GM18498 (cell line): ENCODE data around the gene PAK4.

Experiments
- ATAC-seq: cut with Tn5 transposase; IDR thresholded peaks from one replicate; pipeline ENCODE4 v1.9.1; 2021; ENCODE audit warnings: mild to moderate bottlenecking, moderate library complexity; ENCODE audit not compliant: unreplicated experiment

Gene PAK4

DNA sequence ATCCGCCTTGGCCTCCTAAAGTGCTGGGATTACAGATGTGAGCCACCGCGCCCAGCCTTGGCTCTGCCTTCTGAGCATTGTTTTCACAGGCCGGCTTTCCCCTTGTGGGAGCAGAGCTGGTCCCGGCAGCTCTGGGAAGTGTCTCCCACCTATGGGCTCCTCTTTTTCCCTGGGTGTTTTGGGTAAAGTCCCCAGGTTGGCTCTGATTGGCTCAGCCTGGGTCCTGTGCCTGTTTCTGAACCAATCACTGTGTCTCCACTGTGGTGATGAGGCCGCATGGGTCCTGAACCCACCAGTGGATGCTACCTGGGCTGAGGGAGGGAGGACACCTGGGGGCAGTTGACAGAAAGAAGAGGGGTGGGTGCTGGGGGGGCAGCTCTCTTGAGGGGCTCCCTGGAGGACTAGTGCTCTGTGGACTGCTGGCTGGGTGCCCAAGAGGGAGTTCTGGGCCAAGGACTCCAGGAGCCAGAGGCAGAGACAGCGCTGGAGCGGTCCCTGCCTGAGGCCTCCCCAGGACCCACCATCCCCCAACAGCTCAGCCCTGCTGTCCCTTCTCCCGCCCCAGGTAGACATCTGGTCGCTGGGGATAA, 51.6 kb downstream of the PAK4 start:
- no peak for ATAC-seq

GRCh38 chr19:39177736-39178135, 52.1 kb downstream of the PAK4 start:
- ATAC-seq, result no peak

- ATAC-seq, result no peak
Measured at GRCh38 chr19:39178296-39179006, 52.9 kb downstream of the PAK4 start.

- no peak for ATAC-seq
Measured at GRCh38 chr19:39179754-39180153, 54.2 kb downstream of the PAK4 start.

GRCh38 chr19:39180749-39181148, 55.2 kb downstream of the PAK4 start:
- no peak for ATAC-seq

DNA sequence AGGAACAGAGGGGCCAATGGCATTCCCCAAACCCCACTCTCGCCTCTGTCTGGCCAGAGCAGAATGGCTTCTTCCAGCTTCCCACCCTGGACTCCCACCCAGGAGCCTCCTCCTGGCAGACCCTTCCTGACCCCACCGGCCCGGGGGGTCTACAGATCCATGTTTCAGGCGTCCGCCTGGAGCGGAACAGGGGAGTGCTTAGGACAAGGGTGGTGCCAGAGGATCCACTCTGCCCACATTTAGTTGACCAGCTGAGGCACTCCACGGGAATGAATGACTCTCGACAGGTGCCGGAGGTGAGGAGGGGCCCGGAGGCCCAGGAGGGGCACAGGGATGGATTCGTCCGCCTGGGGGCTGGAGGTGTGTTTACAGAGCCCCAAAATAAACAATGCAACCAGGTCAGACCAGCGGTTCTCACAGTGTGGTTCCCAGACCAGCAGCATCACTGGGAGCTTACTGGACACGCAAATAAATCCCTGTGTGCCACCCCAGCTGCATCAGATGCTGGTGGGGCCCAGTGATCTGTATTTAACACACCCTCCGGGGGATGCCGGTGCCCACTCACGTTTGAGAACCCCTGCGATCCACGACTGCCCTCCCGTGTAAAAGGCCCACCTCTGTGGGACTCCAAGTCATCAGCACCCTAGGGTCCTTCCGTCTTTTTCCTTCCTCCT, 56.1 kb downstream of the PAK4 start:
- ATAC-seq, result no peak

DNA sequence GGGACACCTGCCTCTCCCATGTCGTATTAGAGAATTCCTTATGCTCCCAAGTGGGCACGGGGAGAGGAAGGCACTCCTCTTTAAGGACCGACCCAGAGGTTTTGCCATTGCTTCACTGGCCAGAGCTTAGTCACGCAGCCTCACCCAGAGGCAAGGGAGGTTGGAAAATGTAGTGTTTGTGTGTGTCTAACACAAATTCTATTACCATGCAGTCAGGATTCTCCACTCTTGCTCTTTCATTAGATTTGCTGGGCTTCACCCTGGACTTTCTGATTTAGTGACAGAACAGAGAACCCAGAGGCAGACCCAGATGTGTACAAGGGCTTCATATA, 56.6 kb downstream of the PAK4 start:
- no peak for ATAC-seq

GRCh38 chr19:39183104-39183503, 57.5 kb downstream of the PAK4 start:
- ATAC-seq, result no peak

GRCh38 chr19:39186391-39186790, 60.8 kb downstream of the PAK4 start:
- ATAC-seq, result no peak

GRCh38 chr19:39187552-39187943, 62.0 kb downstream of the PAK4 start:
- ATAC-seq, result no peak

DNA sequence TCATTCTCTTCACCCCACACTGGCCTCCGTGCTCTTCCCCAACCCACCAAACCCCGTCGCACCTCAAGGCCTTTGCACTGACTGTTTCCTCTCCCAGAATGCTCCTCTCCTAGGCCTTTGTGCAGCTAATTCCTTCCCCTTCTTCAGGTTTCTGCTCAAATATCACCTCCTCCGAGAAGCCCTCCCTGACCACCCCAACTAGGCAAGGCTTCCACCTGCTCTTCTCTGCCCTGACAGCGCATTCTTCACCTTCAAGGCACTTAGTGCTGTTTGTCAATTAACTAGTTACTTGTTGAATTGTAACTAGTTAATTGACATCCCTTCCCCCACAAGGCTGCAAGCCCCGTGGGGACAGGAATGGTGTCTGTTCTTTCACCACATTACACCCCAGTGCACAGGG, 63.4 kb downstream of the PAK4 start:
- ATAC-seq, result no peak

DNA sequence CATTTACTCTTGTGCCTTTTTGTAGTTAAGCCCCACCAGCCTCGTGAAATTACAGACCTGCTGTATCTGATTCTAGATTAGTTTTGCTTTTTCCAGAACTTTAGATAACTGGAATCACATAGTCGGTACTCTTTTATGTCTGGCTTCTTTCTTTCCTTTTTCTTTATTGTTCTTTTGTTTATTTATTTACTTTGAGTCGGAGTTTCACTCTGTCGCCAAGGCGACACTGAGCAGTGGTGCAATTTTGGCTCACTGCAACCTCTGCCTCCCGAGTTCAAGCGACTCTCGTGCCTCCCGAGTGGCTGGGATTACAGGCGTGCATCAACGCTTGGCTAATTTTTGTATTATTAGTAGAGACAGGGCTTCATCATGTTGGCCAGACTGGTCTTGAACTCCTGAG, 65.2 kb downstream of the PAK4 start:
- ATAC-seq, result no peak

GRCh38 chr19:39192846-39193245, 67.3 kb downstream of the PAK4 start:
- ATAC-seq, result no peak

DNA sequence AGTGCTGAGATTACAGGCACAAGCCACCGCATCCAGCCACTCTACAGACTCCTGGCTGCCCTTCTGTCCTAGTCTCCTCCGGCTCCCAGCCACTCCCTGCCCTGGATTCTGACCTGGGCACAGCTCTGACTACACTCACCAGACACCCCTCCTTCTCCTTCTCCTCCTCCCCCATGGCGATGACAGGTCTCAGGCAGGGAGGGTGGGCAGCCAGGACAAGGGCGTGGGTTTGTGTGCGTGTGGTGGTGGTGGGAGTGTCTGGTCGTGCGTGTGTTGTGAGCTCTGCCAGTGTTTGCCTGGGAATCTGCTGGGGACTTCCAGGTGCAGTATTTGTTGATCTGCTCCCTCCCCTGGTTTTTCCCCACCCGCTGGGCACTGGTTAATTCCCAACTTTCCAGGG, 68.2 kb downstream of the PAK4 start:
- no peak for ATAC-seq

DNA sequence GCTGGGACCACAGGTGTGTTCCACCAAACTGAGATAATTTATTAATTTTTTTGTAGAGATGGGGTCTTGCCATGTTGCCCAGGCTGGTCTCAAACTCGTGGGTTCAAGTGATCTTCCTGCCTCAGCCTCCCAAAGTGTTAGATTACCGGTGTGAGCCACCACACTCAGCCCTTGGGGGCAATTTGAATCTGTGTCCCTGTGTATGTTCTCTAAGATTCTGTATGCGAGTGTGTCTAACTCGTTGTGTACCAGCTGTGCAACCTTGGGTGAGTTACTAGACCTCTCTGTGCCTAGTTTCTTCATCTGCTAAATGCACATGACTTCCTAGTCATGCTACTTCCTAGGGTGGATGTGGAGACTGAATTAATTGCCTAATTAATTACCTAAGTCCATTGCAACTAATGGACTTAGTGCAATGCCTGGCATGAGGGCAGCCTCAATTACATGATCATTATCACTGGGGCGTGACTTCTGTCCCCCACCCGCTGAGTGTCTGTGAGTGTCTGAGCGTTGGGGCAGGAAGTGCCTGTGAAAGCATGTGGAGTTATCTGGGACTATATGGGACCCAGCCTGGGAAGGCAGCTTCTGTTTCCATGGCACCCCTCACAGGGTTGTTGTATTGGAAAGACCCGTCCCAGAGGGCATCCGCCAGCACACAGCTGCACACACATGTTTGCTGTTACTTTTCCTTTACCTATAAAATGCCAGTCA, 69.4 kb downstream of the PAK4 start:
- no peak for ATAC-seq

DNA sequence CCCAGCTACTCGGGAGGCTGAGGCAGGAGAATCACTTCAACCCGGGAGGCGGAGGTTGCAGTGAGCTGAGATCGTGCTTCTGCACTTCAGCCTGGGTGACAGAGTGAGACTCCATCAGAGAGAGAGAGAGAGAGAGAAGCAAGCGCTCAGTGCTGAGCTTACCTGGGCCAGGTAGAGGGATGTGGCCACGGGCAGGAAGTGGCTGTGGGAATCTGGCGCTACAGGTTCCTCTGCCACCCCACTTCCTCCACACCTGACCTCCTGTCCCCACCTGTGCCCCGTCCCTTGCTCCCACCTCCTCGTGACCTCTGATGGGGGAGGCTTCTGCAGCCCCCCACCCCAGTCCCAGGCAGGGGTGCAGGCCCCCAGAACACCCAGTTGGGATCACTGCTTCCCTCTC, 70.2 kb downstream of the PAK4 start:
- ATAC-seq, result no peak

GRCh38 chr19:39196320-39196719, 70.7 kb downstream of the PAK4 start:
- no peak for ATAC-seq

GRCh38 chr19:39196860-39197562, 71.4 kb downstream of the PAK4 start, which contains the start of gene NCCRP1:
TSS of gene NCCRP1 (plus strand) at chr19:39196964. CDS start at chr19:39196983, 19 bp downstream.
- ATAC-seq, result no peak

GRCh38 chr19:39197808-39198207, 72.2 kb downstream of the PAK4 start:
- no peak for ATAC-seq

DNA sequence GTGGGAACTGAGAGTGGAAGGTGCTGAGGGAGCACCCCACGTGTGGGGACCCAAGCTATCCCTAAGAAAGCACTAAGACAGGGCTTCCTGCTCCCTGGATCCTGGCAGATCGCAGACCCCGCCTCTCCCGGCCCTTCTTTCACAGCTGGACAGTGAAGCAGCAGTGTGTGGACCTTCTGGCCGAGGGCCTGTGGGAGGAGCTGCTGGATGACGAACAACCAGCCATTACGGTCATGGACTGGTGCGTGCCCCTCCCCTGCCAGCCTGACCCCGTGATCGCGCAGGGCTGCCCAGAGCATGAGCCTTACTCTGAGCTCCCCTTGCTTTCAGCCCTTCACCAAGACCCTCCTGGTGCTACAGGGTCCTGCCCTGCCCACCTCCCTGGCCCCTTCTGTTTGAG, 73.4 kb downstream of the PAK4 start:
- ATAC-seq, result no peak
